K562 (cell line): Measurements from ENCODE around the gene SOS1. TPM values are rescaled to one million over a fixed set of nuclear protein-coding genes. Genes with fewer than 3 reads are reported as not detected.

Source experiments
- ARNT ChIP-seq, 2 experiments: fragments of 450-650 bp; IDR thresholded peaks; 2 replicates each; pipeline ENCODE4 v1.6.1; 2016; ENCODE audit warnings: mild to moderate bottlenecking in 1 of 2
- CC2D1A ChIP-seq: fragments of 450-650 bp; IDR thresholded peaks from 2 replicates; pipeline ENCODE4 v1.6.1; 2017; ENCODE audit warnings: mild to moderate bottlenecking
- CREB1 ChIP-seq, 2 experiments: sonication (generic) in 1 of 2; formaldehyde crosslinking in 1 of 2; IDR thresholded peaks; 2 replicates each; pipeline versions ENCODE4 v1.6.1 to v1.8.0; 2012 to 2022; ENCODE audit warnings: inconsistent platforms in 1 of 2, mild to moderate bottlenecking in 1 of 2, missing genetic modification reagents in 1 of 2, moderate library complexity in 1 of 2
- HMG20B ChIP-seq: fragments of 250-450 bp; sonication (Bioruptor Pico); IDR thresholded peaks from 2 replicates; pipeline ENCODE4 v1.5.0; 2021; ENCODE audit warnings: mild to moderate bottlenecking
- HNRNPLL ChIP-seq: fragments of 200-400 bp; formaldehyde crosslinking; IDR thresholded peaks from 2 replicates; pipeline ENCODE4 v1.6.1; 2017; ENCODE audit warnings: low read length, low read depth, mild to moderate bottlenecking; ENCODE audit not compliant: poor library complexity, severe bottlenecking
- KLF13 ChIP-seq: fragments of 450-650 bp; IDR thresholded peaks from 2 replicates; pipeline ENCODE4 v1.6.1; 2016; ENCODE audit warnings: missing genetic modification characterization, low read depth, mild to moderate bottlenecking, missing compliant biosample characterization, moderate library complexity, borderline replicate concordance
- MEF2D ChIP-seq: conservative IDR thresholded peaks from 2 replicates; pipeline ENCODE4 v1.6.1; 2016; ENCODE audit warnings: low read depth, missing genetic modification characterization, missing compliant biosample characterization
- SPI1 ChIP-seq: IDR thresholded peaks from 2 replicates; pipeline ENCODE4 v1.6.1; 2011; ENCODE audit warnings: low read depth, low read length, control low read depth, borderline replicate concordance
- TOE1 ChIP-seq, 2 experiments: fragments of 450-650 bp in 1 of 2; sonication (generic) in 1 of 2; formaldehyde crosslinking in 1 of 2; IDR thresholded peaks; 2 replicates each; pipeline versions ENCODE4 v1.7.1 to v1.8.0; 2016 to 2022; ENCODE audit warnings: borderline replicate concordance in 2 of 2, mild to moderate bottlenecking in 2 of 2, antibody characterized with exemption in 1 of 2, inconsistent platforms in 1 of 2, low read depth in 1 of 2, missing genetic modification reagents in 1 of 2, moderate library complexity in 1 of 2
- ZEB2 ChIP-seq: fragments of 450-650 bp; IDR thresholded peaks from 2 replicates; pipeline ENCODE4 v1.6.1; 2016
- ZFX ChIP-seq: sonication (generic); formaldehyde crosslinking; IDR thresholded peaks from 2 replicates; pipeline ENCODE4 v1.8.0; 2022; ENCODE audit warnings: mild to moderate bottlenecking, missing genetic modification reagents, moderate library complexity
- ZNF384 ChIP-seq: IDR thresholded peaks from 2 replicates; pipeline ENCODE4 v1.6.1; 2012; ENCODE audit warnings: low read depth, low read length, improper control_type of control experiment
- polyA plus RNA-seq, 8 experiments: library from polyadenylated mRNA; depleted of rRNA in 4 of 8; stranded (reverse) in 5 of 8; unstranded in 3 of 8; fragments of >200 nt; fragmentation: Nextera tagmentation in 2 of 8; fragmentation: Illumina TruSeq in 1 of 8; extraction: Ambion mirVana in 2 of 8; extraction: Trizol in 1 of 8; gene quantifications; 2 replicates each; pipeline versions ENCODE4 v1.2.1 to v1.2.3, GENCODE V29; 2011 to 2014; ENCODE audit warnings: inconsistent platforms in 1 of 8, missing spikeins in 1 of 8
- total RNA-seq, 7 experiments: library from RNA; depleted of rRNA in 6 of 7; stranded (reverse); fragments of >200 nt in 6 of 7; fragmentation: Illumina TruSeq in 2 of 7; extraction: Trizol in 2 of 7; gene quantifications; 2 replicates each; pipeline versions ENCODE4 v1.2.1 to v1.2.3, GENCODE V29; 2011 to 2021; ENCODE audit warnings: low replicate concordance in 1 of 7
- TF ChIP-seq, protein P1 (sequence below): fragments of 250-450 bp; sonication (Bioruptor Pico); IDR thresholded peaks from 2 replicates; pipeline ENCODE4 v1.5.0; 2022; ENCODE audit warnings: mild to moderate bottlenecking
- TF ChIP-seq, protein P2 (sequence below), 2 experiments: fragments of 250-450 bp in 1 of 2; fragments of 450-650 bp in 1 of 2; sonication (Bioruptor Pico) in 1 of 2; IDR thresholded peaks; 2 replicates each; pipeline versions ENCODE4 v1.6.1 to v1.8.0; 2016 to 2021; ENCODE audit warnings: mild to moderate bottlenecking in 2 of 2, moderate library complexity in 2 of 2, missing compliant biosample characterization in 1 of 2, missing genetic modification characterization in 1 of 2
- TF ChIP-seq, protein P3 (sequence below): fragments of 450-650 bp; conservative IDR thresholded peaks from 2 replicates; pipeline ENCODE4 v1.6.1; 2016; ENCODE audit warnings: missing genetic modification characterization, low read depth, mild to moderate bottlenecking, control low read depth, missing compliant biosample characterization
- TF ChIP-seq, protein P4 (sequence below): fragments of 250-450 bp; sonication (Bioruptor Pico); IDR thresholded peaks from 2 replicates; pipeline ENCODE4 v1.4.0; 2020; ENCODE audit warnings: borderline replicate concordance
- TF ChIP-seq, protein P5 (sequence below): sonication (generic); formaldehyde crosslinking; IDR thresholded peaks from 2 replicates; pipeline ENCODE4 v1.8.1; 2023; ENCODE audit warnings: mild to moderate bottlenecking, missing genetic modification reagents
- TF ChIP-seq, protein P6 (sequence below): sonication (generic); formaldehyde crosslinking; IDR thresholded peaks from 2 replicates; pipeline ENCODE4 v1.8.0; 2022; ENCODE audit warnings: missing genetic modification reagents, mild to moderate bottlenecking, borderline replicate concordance

SOS1 gene
- total and polyA plus RNA-seq, 9 of the 15 experiments (the other 6 are each of a cell fraction or from before 2014, with no cell fraction given), result 2.5 to 27.1 (median 16.3) TPM

DNA sequence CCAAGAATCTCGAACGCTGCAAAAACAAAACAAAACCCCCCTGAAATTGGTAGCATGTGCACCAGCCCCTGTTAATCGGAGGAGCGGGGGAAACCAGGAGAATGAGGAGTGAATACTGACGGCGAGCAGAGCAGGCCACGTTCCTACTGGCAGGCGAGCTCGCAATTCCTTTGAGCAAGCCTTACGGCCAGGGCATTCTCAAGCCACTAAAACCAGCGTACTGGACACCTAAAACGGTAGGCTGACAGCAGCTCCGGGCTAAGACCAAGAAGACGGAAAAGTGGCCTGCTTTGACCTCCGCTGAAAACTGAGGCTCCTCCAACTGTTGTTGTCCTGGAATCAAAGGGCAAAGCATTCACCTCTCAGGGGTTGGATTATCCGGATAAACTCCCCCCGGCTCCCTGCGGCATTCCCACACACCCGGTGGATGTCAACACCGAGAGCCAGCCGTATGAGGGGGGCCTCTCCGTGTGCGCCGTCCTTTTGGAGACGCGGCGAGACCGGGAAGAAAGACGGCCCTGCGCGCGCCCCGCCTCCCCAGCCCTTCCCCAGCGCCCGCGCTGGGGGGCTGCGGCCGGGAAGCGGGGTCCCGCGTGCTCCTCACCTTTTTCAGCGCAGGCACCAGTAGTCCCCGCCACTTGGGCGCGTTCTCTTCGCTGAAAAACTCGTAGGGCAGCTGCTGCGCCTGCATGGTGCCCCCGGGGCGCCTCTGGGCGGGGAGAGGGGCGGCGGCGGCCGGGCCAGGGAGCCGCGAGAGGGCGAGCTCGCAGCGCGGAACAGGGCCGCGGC is 925 bp downstream of the SOS1 start (continued):
- TF ChIP-seq, protein P1, sequence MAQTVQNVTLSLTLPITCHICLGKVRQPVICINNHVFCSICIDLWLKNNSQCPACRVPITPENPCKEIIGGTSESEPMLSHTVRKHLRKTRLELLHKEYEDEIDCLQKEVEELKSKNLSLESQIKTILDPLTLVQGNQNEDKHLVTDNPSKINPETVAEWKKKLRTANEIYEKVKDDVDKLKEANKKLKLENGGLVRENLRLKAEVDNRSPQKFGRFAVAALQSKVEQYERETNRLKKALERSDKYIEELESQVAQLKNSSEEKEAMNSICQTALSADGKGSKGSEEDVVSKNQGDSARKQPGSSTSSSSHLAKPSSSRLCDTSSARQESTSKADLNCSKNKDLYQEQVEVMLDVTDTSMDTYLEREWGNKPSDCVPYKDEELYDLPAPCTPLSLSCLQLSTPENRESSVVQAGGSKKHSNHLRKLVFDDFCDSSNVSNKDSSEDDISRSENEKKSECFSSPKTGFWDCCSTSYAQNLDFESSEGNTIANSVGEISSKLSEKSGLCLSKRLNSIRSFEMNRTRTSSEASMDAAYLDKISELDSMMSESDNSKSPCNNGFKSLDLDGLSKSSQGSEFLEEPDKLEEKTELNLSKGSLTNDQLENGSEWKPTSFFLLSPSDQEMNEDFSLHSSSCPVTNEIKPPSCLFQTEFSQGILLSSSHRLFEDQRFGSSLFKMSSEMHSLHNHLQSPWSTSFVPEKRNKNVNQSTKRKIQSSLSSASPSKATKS, result no peak
- TF ChIP-seq ARNT (IDR thresholded peaks at IDR 0.05) (no peak), SPI1 (no peak), HMG20B (no peak), HNRNPLL (peak; percentile 63), ZNF384 (no peak), TOE1 (IDR thresholded peaks at IDR 0.05; ENCODE audit: borderline replicate concordance) (no peak), TOE1 (CRISPR knock-in tag; IDR thresholded peaks at IDR 0.05; ENCODE audit: borderline replicate concordance, low read depth) (no peak), ZEB2 (no peak), ZFX (CRISPR knock-in tag) (peak; percentile 69), CC2D1A (no peak), KLF13 (no peak), CREB1 (IDR thresholded peaks at IDR 0.05) (no peak), CREB1 (CRISPR knock-in tag; IDR thresholded peaks at IDR 0.05) (no peak), MEF2D (tag) (no peak)
- TF ChIP-seq, protein P2, sequence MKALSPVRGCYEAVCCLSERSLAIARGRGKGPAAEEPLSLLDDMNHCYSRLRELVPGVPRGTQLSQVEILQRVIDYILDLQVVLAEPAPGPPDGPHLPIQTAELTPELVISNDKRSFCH (CRISPR knock-in tag; IDR thresholded peaks at IDR 0.05), result no peak
- TF ChIP-seq, protein P2 (tag; IDR thresholded peaks at IDR 0.05), result no peak
- TF ChIP-seq, protein P3, sequence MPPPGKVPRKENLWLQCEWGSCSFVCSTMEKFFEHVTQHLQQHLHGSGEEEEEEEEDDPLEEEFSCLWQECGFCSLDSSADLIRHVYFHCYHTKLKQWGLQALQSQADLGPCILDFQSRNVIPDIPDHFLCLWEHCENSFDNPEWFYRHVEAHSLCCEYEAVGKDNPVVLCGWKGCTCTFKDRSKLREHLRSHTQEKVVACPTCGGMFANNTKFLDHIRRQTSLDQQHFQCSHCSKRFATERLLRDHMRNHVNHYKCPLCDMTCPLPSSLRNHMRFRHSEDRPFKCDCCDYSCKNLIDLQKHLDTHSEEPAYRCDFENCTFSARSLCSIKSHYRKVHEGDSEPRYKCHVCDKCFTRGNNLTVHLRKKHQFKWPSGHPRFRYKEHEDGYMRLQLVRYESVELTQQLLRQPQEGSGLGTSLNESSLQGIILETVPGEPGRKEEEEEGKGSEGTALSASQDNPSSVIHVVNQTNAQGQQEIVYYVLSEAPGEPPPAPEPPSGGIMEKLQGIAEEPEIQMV (tag), result no peak
- TF ChIP-seq, protein P4, sequence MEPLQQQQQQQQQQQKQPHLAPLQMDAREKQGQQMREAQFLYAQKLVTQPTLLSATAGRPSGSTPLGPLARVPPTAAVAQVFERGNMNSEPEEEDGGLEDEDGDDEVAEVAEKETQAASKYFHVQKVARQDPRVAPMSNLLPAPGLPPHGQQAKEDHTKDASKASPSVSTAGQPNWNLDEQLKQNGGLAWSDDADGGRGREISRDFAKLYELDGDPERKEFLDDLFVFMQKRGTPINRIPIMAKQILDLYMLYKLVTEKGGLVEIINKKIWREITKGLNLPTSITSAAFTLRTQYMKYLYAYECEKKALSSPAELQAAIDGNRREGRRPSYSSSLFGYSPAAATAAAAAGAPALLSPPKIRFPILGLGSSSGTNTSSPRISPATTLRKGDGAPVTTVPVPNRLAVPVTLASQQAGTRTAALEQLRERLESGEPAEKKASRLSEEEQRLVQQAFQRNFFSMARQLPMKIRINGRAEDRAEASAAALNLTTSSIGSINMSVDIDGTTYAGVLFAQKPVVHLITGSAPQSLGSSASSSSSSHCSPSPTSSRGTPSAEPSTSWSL, result no peak
- TF ChIP-seq, protein P5, sequence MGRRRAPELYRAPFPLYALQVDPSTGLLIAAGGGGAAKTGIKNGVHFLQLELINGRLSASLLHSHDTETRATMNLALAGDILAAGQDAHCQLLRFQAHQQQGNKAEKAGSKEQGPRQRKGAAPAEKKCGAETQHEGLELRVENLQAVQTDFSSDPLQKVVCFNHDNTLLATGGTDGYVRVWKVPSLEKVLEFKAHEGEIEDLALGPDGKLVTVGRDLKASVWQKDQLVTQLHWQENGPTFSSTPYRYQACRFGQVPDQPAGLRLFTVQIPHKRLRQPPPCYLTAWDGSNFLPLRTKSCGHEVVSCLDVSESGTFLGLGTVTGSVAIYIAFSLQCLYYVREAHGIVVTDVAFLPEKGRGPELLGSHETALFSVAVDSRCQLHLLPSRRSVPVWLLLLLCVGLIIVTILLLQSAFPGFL (CRISPR knock-in tag), result no peak
- TF ChIP-seq, protein P6, sequence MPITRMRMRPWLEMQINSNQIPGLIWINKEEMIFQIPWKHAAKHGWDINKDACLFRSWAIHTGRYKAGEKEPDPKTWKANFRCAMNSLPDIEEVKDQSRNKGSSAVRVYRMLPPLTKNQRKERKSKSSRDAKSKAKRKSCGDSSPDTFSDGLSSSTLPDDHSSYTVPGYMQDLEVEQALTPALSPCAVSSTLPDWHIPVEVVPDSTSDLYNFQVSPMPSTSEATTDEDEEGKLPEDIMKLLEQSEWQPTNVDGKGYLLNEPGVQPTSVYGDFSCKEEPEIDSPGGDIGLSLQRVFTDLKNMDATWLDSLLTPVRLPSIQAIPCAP (CRISPR knock-in tag), result no peak
